ENCODE results near the gene S1PR1.

- no peak for TF ChIP-seq EZH2 (IDR thresholded peaks at IDR 0.05; ENCODE audit: borderline replicate concordance, low read depth, low read length, severe bottlenecking)
- TF ChIP-seq CTCF (IDR thresholded peaks at IDR 0.05; ENCODE audit: extremely low read depth in 1 of 2, insufficient read depth in 1 of 2, low read depth in 1 of 2, low read length in 2 of 2): no peak
- TF ChIP-seq POLR2A (IDR thresholded peaks at IDR 0.05; ENCODE audit: low read depth, low read length): peak; percentile 37
- TF ChIP-seq JUN (IDR thresholded peaks at IDR 0.05; ENCODE audit: borderline replicate concordance, insufficient read depth, insufficient read length, low read depth): no peak
Observed at GRCh38 chr1:101238031-101238628, 1.3 kb downstream of the S1PR1 start.

Data from endothelial cell of umbilical vein (primary cell).